Kidney capillary endothelial cell (primary cell): ENCODE data around the gene CRACDL.

ENCODE experiments used
- DNase-seq: peaks from one replicate; pipeline ENCODE4 v3.0.0-alpha.2; 2018; ENCODE audit warnings: low spot score

Gene CRACDL

GRCh38 chr2:98750593-98751282 lies 185.3 kb downstream of the CRACDL start:
- DNase-seq, result no peak

DNA sequence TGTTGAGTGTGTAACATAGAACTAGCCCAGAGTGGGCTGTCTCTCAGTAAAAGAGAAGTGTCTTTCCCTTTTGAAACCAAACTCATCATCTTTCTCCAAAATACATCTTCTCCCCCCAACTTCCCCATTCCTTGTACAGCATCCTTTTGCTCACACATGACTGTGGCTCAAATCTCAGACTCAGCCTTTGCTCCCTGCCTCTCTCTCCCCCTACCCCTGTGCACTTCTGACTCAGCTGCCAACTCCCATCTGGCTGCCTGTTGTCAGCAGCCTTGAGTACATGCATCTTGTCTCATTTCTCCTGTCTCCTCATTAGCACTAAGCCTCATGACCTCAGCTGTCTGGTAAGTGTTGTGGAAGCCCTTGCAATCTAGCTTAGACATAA lies 187.0 kb downstream of the CRACDL start:
- DNase-seq, result no peak

DNA sequence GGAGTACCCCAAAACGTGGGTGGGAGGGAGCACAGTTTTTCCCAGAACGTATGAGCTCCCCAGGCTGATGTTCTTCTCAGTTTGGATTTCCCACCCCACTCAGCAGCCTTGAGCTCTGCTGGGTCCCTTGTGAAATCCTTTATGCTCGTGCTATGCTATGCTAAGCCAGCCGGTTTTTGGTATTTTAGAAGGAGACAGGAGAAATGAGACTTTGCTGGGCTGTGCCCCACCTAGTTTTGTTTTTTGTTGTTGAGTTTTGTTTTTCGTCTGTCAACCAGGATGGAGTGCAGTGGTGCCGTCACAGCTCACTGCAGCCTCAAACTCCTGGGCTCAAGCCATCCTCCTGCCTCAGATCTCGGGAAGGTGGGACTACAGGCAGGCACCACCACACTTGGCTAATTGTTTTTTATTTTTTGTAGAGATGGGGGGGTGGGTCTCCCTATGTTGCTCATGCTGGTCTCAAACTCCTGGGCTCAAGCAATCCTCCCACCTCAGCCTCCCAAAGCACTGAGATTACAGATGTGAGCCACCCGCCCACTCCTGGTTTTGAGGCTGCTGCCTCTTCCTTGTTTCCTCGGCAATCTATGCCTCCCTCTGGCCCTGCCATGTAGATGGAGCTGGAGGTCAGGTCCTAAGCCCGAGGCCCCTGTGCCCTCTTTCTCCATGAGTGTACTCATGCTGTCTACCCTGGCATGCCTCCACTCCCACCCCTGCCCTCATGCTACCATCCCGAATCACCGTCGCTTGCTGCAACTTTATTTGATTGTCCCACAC lies 187.5 kb downstream of the CRACDL start:
- no peak for DNase-seq

DNA sequence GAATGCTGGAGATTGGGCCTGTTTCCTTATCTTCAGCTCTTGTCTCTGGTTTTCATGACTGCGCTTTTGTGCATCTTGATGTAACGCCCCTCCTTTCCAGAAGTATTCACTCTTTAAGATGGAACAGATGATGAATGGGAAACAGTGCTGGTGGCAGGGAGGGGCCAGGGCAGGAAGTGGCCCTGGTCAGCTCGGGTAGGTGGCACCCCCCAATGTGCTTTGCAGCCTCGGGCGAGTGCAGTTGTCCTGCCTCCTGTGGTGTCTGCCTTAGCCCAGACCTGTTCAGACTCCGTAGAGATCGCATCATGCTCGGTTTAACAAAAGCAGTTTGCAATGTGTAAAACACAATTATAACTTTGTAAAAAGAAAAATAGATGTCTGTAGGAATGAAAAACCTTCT lies 188.1 kb downstream of the CRACDL start:
- no peak for DNase-seq

DNA sequence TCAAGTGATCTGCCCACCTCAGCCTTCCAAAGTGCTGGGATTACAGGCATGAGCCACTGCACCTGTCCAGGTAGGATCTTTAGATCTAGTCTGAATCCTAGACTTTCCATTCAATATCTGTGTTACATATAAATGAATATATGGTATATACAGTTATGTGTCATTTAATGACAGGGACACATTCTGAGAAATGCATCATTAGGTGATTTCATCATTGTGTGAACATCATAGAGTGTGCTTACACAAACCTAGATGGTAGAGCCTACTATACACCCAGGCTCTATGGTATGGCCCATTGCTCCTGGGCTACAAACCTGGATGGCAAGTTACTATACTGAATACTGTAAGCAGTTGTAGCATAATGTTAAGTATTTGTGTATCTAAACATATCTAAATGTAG lies 189.6 kb downstream of the CRACDL start:
- DNase-seq, result no peak

DNA sequence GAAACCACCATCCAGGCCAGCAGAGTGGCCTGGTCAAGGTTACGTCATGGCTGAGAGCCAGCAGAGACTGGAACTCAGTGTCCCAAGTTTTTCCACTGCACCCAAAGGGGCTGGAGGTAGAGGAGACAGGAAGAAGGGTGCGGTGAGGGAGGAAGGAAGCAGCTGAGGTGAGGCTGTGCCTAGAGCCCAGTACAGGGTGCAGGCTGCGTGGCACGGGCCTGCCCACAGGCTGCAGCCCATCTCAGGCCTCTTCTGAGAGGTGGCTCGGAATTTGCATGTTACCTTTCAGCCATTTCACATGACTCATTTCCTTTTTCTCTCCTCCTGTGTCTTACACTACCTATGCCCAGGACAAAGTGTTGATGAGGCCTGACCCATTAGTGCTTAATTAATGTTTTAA lies 191.4 kb downstream of the CRACDL start:
- DNase-seq, result no peak
